ENCODE results near the gene SLITRK3. TPM values are rescaled to one million over a fixed set of nuclear protein-coding genes. Genes with fewer than 3 reads are reported as not detected.
"Not testable (repeated sequence)": the region's sequence is repeated elsewhere in the genome, so short reads cannot be mapped to it uniquely, and the experiment has no call there.

SLITRK3 gene
- total RNA-seq, 1 donor = not detected

GRCh38 chr3:165158011-165158410 is 38.2 kb downstream of the SLITRK3 start:
- no peak overlapping the region for H2AFZ ChIP-seq (ENCODE audit: low read length)
- no peaks in the 10 kb centered on the region for H3K4me1 ChIP-seq (ENCODE audit: insufficient read depth, low read length)
- no peaks in the 10 kb centered on the region for H3K27me3 ChIP-seq (ENCODE audit: insufficient read depth, low read length)
- no peaks in the 10 kb centered on the region for H3K9me3 ChIP-seq (ENCODE audit: low read depth, low read length)
- no peak overlapping the region for H3K4me2 ChIP-seq (ENCODE audit: insufficient read depth, low read length)
- no peaks in the 10 kb centered on the region for H3K79me2 ChIP-seq (ENCODE audit: insufficient read depth, low read length)
- no peak for DNase-seq (ENCODE audit: insufficient read length, low spot score, missing footprints)
- H3K36me3 ChIP-seq (ENCODE audit: insufficient read depth, low read length) = no peaks in the 10 kb centered on the region
- H3K27ac ChIP-seq (ENCODE audit: low read depth, low read length) = no peak overlapping the region
- H4K20me1 ChIP-seq (ENCODE audit: insufficient read depth, low read length) = no peaks in the 10 kb centered on the region
- no peak overlapping the region for H3K4me3 ChIP-seq (ENCODE audit: insufficient read depth, low read length)
- TF ChIP-seq, protein P1, sequence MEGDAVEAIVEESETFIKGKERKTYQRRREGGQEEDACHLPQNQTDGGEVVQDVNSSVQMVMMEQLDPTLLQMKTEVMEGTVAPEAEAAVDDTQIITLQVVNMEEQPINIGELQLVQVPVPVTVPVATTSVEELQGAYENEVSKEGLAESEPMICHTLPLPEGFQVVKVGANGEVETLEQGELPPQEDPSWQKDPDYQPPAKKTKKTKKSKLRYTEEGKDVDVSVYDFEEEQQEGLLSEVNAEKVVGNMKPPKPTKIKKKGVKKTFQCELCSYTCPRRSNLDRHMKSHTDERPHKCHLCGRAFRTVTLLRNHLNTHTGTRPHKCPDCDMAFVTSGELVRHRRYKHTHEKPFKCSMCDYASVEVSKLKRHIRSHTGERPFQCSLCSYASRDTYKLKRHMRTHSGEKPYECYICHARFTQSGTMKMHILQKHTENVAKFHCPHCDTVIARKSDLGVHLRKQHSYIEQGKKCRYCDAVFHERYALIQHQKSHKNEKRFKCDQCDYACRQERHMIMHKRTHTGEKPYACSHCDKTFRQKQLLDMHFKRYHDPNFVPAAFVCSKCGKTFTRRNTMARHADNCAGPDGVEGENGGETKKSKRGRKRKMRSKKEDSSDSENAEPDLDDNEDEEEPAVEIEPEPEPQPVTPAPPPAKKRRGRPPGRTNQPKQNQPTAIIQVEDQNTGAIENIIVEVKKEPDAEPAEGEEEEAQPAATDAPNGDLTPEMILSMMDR (IDR thresholded peaks at IDR 0.05; ENCODE audit: extremely low read depth, low read depth, low read length) = no peak

DNA sequence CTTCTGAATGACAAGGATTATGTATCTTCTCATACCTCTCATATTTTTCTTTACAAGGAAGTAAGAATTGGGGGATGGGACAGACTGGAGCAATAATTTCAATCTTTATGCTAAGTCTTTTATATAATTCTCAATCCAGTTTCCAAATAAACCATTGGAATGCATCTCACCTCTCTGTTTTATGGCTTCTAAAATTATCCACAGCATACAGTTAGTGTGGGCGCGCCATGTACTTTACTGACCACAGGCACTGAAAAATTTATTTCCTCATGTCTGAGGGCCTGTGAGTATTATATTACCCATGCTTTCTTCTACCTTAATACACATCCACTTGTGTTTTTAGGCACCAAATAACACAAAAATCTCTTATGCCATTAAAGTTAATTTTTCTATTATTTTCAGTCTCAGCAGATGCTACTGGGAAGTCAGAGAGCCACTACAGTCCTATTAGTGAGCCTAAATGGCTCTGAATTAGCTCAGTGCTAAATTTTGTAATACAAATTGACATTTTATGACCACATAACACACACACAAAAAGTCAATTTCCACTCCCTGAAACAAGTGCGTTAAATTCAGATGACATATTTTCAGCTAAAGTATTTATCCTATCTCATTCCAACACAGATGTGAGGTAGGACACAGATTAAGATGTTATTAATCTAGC is 39.3 kb downstream of the SLITRK3 start:
- H3K27me3 ChIP-seq (ENCODE audit: insufficient read depth, low read length) = no peaks in the 10 kb centered on the region
- no peak overlapping the region for H3K27ac ChIP-seq (ENCODE audit: low read depth, low read length)
- H3K4me2 ChIP-seq (ENCODE audit: insufficient read depth, low read length) = no peak overlapping the region
- no peaks in the 10 kb centered on the region for H3K36me3 ChIP-seq (ENCODE audit: insufficient read depth, low read length)
- H3K9me3 ChIP-seq (ENCODE audit: low read depth, low read length) = no peaks in the 10 kb centered on the region
- no peak overlapping the region for H2AFZ ChIP-seq (ENCODE audit: low read length)
- H3K79me2 ChIP-seq (ENCODE audit: insufficient read depth, low read length) = no peaks in the 10 kb centered on the region
- H4K20me1 ChIP-seq (ENCODE audit: insufficient read depth, low read length) = no peaks in the 10 kb centered on the region
- no peak for DNase-seq (ENCODE audit: insufficient read length, low spot score, missing footprints)
- no peaks in the 10 kb centered on the region for H3K4me1 ChIP-seq (ENCODE audit: insufficient read depth, low read length)
- no peak overlapping the region for H3K4me3 ChIP-seq (ENCODE audit: insufficient read depth, low read length)
- TF ChIP-seq, protein P1 (IDR thresholded peaks at IDR 0.05; ENCODE audit: extremely low read depth, low read depth, low read length) = no peak

GRCh38 chr3:165148876-165149441 is 47.2 kb downstream of the SLITRK3 start:
- Histone ChIP-seq H3K27ac (ENCODE audit: low read depth, low read length) (no peak overlapping the region), H3K27me3 (ENCODE audit: insufficient read depth, low read length) (no peaks in the 10 kb centered on the region), H2AFZ (ENCODE audit: low read length) (no peak overlapping the region), H3K79me2 (ENCODE audit: insufficient read depth, low read length) (no peaks in the 10 kb centered on the region), H3K36me3 (ENCODE audit: insufficient read depth, low read length) (no peaks in the 10 kb centered on the region), H3K4me2 (ENCODE audit: insufficient read depth, low read length) (no peak overlapping the region), H3K4me3 (ENCODE audit: insufficient read depth, low read length) (no peak overlapping the region), H3K4me1 (ENCODE audit: insufficient read depth, low read length) (no peaks in the 10 kb centered on the region), H4K20me1 (ENCODE audit: insufficient read depth, low read length) (no peaks in the 10 kb centered on the region), H3K9me3 (ENCODE audit: low read depth, low read length) (no peaks in the 10 kb centered on the region)
- TF ChIP-seq, protein P1 (IDR thresholded peaks at IDR 0.05; ENCODE audit: extremely low read depth, low read depth, low read length) = no peak
- DNase-seq (ENCODE audit: insufficient read length, low spot score, missing footprints) = no peak

GRCh38 chr3:165144271-165144670 is 51.9 kb downstream of the SLITRK3 start:
- no peaks in the 10 kb centered on the region for H3K36me3 ChIP-seq (ENCODE audit: insufficient read depth, low read length)
- TF ChIP-seq, protein P1 (IDR thresholded peaks at IDR 0.05; ENCODE audit: extremely low read depth, low read depth, low read length) = no peak
- no peaks in the 10 kb centered on the region for H3K79me2 ChIP-seq (ENCODE audit: insufficient read depth, low read length)
- H4K20me1 ChIP-seq (ENCODE audit: insufficient read depth, low read length) = no peaks in the 10 kb centered on the region
- H3K27me3 ChIP-seq (ENCODE audit: insufficient read depth, low read length) = no peaks in the 10 kb centered on the region
- no peaks in the 10 kb centered on the region for H3K9me3 ChIP-seq (ENCODE audit: low read depth, low read length)
- no peak overlapping the region for H3K27ac ChIP-seq (ENCODE audit: low read depth, low read length)
- DNase-seq (ENCODE audit: insufficient read length, low spot score, missing footprints) = no peak
- no peaks in the 10 kb centered on the region for H3K4me1 ChIP-seq (ENCODE audit: insufficient read depth, low read length)
- no peak overlapping the region for H3K4me3 ChIP-seq (ENCODE audit: insufficient read depth, low read length)
- no peak overlapping the region for H2AFZ ChIP-seq (ENCODE audit: low read length)
- no peak overlapping the region for H3K4me2 ChIP-seq (ENCODE audit: insufficient read depth, low read length)

- not testable (repeated sequence) for DNase-seq (ENCODE audit: insufficient read length, low spot score, missing footprints); H3K4me2 ChIP-seq (ENCODE audit: insufficient read depth, low read length); H2AFZ ChIP-seq (ENCODE audit: low read length); H3K27me3 ChIP-seq (ENCODE audit: insufficient read depth, low read length); H3K36me3 ChIP-seq (ENCODE audit: insufficient read depth, low read length); H3K9me3 ChIP-seq (ENCODE audit: low read depth, low read length); H3K79me2 ChIP-seq (ENCODE audit: insufficient read depth, low read length); H3K4me1 ChIP-seq (ENCODE audit: insufficient read depth, low read length); H3K4me3 ChIP-seq (ENCODE audit: insufficient read depth, low read length); H4K20me1 ChIP-seq (ENCODE audit: insufficient read depth, low read length); H3K27ac ChIP-seq (ENCODE audit: low read depth, low read length)
Measured at GRCh38 chr3:165139918-165140317, 56.3 kb downstream of the SLITRK3 start.
